K562 (cell line): Measurements from ENCODE around the gene FAM53C. TPM values are rescaled to one million over a fixed set of nuclear protein-coding genes. Genes with fewer than 3 reads are reported as not detected.

Experiments used
- FOXJ3 ChIP-seq: sonication (generic); formaldehyde crosslinking; IDR thresholded peaks from 2 replicates; pipeline ENCODE4 v1.4.0; 2020; ENCODE audit warnings: mild to moderate bottlenecking, missing genetic modification reagents
- LEF1 ChIP-seq: fragments of 450-650 bp; IDR thresholded peaks from 2 replicates; pipeline ENCODE4 v1.6.1; 2016; ENCODE audit warnings: mild to moderate bottlenecking
- MEF2D ChIP-seq: conservative IDR thresholded peaks from 2 replicates; pipeline ENCODE4 v1.6.1; 2016; ENCODE audit warnings: low read depth, missing genetic modification characterization, missing compliant biosample characterization
- MYC ChIP-seq, 2 experiments: fragments of 250-450 bp in 1 of 2; sonication (Bioruptor Pico) in 1 of 2; IDR thresholded peaks; 2 replicates each; pipeline versions ENCODE4 v1.5.1 to v1.6.1; 2012 to 2021; ENCODE audit warnings: low read depth in 2 of 2, borderline replicate concordance in 1 of 2, improper control_type of control experiment in 1 of 2, low read length in 1 of 2, mild to moderate bottlenecking in 1 of 2, moderate library complexity in 1 of 2
- NCOA6 ChIP-seq: fragments of 450-650 bp; IDR thresholded peaks from 2 replicates; pipeline ENCODE4 v1.6.1; 2017; ENCODE audit warnings: mild to moderate bottlenecking
- POLR2H ChIP-seq: IDR thresholded peaks from 2 replicates; pipeline ENCODE4 v1.6.1; 2016; ENCODE audit warnings: missing genetic modification characterization, low read depth, mild to moderate bottlenecking, control low read depth, missing compliant biosample characterization, moderate library complexity
- RERE ChIP-seq: sonication (generic); formaldehyde crosslinking; IDR thresholded peaks from 2 replicates; pipeline ENCODE4 v1.8.0; 2023; ENCODE audit warnings: missing genetic modification reagents, mild to moderate bottlenecking, borderline replicate concordance
- SMARCC2 ChIP-seq: fragments of 450-650 bp; IDR thresholded peaks from 2 replicates; pipeline ENCODE4 v1.6.1; 2017; ENCODE audit warnings: antibody characterized with exemption, moderate library complexity, mild to moderate bottlenecking, low read depth
- TEAD2 ChIP-seq: fragments of 450-650 bp; IDR thresholded peaks from 2 replicates; pipeline ENCODE4 v1.6.1; 2016; ENCODE audit warnings: missing genetic modification characterization, control low read depth, missing compliant biosample characterization
- ZFP91 ChIP-seq: sonication (generic); formaldehyde crosslinking; IDR thresholded peaks from 2 replicates; pipeline ENCODE4 v1.8.0; 2022; ENCODE audit warnings: mild to moderate bottlenecking, missing genetic modification reagents
- ZFPM2 ChIP-seq: fragments of 250-450 bp; sonication (Bioruptor Pico); IDR thresholded peaks from 2 replicates; pipeline ENCODE4 v1.5.1; 2022; ENCODE audit warnings: mild to moderate bottlenecking
- ZNF354B ChIP-seq: fragments of 250-450 bp; sonication (Bioruptor Pico); IDR thresholded peaks from 2 replicates; pipeline ENCODE4 v1.4.0; 2020
- ZNF79 ChIP-seq: fragments of 250-450 bp; sonication (Bioruptor Pico); IDR thresholded peaks from 2 replicates; pipeline ENCODE4 v1.4.0; 2020; ENCODE audit warnings: low read depth, mild to moderate bottlenecking, moderate library complexity
- polyA plus RNA-seq, 8 experiments: library from polyadenylated mRNA; depleted of rRNA in 4 of 8; stranded (reverse) in 5 of 8; unstranded in 3 of 8; fragments of >200 nt; fragmentation: Nextera tagmentation in 2 of 8; fragmentation: Illumina TruSeq in 1 of 8; extraction: Ambion mirVana in 2 of 8; extraction: Trizol in 1 of 8; gene quantifications; 2 replicates each; pipeline versions ENCODE4 v1.2.1 to v1.2.3, GENCODE V29; 2011 to 2014; ENCODE audit warnings: inconsistent platforms in 1 of 8, missing spikeins in 1 of 8
- total RNA-seq, 7 experiments: library from RNA; depleted of rRNA in 6 of 7; stranded (reverse); fragments of >200 nt in 6 of 7; fragmentation: Illumina TruSeq in 2 of 7; extraction: Trizol in 2 of 7; gene quantifications; 2 replicates each; pipeline versions ENCODE4 v1.2.1 to v1.2.3, GENCODE V29; 2011 to 2021; ENCODE audit warnings: low replicate concordance in 1 of 7
- TF ChIP-seq, protein P1 (sequence below): fragments of 250-450 bp; sonication (Bioruptor Pico); IDR thresholded peaks from 2 replicates; pipeline ENCODE4 v1.8.0; 2022; ENCODE audit warnings: inconsistent platforms

FAM53C gene
- total and polyA plus RNA-seq, 9 of the 15 experiments (the other 6 are each of a cell fraction or from before 2014, with no cell fraction given), result 9.7 to 38.5 (median 25.2) TPM

DNA sequence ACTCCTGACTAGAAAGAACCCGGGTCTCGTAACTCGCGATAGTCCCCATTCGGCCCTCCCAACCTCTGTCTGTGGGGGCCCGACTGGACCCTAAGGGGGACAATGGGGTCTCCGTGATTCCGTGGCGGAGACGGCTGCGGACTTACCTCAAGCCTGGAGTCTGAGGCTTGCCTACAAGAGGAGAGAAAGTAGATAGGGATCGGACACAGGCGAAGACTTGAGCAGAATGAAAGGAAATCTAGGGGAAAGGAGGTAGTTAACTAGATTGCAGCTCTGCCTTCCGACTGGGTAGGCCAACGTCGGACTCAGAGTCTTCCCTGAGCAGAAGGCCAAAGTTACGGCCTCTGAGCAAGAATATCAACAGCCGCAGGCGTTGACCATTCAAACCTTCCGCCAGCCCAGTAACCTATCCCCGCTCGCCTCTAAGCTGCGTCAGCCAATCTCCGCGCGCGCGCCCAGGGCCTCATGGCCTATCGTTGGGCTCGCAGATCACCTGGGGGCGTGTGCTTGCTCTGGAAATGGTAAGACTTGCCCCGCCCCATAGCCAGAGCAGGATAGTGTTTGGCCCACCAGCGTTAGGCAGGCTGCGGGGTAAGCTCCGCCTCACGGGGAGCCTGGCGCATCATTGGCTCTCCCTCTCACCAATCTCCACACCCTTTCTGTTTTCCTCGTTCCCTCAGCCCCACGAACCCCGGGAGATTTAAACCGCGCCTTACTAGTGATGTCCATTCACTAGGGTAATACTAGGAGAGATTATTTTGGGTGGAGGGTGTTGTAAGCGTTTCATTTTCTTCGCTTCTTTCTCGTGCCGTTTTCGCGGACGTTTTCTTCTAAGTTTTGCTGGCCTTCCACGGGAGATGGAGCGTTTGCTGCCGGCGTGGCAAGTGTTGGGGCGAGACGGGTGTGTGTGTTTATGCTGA, 6.4 kb upstream of the FAM53C start, which contains the start of gene CDC25C (continued):
- TF ChIP-seq ZFP91 (CRISPR knock-in tag) (no peak), TEAD2 (no peak), FOXJ3 (no peak), SMARCC2 (no peak), MYC (IDR thresholded peaks at IDR 0.05; ENCODE audit: low read depth, low read length) (0 out of 2 replicates have a peak, but pooled peaks have one; percentile 32), MYC (CRISPR knock-in tag; IDR thresholded peaks at IDR 0.05; ENCODE audit: borderline replicate concordance, low read depth) (no peak), POLR2H (tag) (peak; percentile 90), ZNF79 (CRISPR knock-in tag) (no peak), ZFPM2 (CRISPR knock-in tag) (no peak), NCOA6 (no peak), RERE (CRISPR knock-in tag) (no peak), ZNF354B (no peak), MEF2D (tag) (no peak), LEF1 (no peak; the same call in 1 of the 2 replicates)
- TF ChIP-seq, protein P1, sequence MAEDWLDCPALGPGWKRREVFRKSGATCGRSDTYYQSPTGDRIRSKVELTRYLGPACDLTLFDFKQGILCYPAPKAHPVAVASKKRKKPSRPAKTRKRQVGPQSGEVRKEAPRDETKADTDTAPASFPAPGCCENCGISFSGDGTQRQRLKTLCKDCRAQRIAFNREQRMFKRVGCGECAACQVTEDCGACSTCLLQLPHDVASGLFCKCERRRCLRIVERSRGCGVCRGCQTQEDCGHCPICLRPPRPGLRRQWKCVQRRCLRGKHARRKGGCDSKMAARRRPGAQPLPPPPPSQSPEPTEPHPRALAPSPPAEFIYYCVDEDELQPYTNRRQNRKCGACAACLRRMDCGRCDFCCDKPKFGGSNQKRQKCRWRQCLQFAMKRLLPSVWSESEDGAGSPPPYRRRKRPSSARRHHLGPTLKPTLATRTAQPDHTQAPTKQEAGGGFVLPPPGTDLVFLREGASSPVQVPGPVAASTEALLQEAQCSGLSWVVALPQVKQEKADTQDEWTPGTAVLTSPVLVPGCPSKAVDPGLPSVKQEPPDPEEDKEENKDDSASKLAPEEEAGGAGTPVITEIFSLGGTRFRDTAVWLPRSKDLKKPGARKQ (CRISPR knock-in tag), result no peak
